SKM-1 (cell line): ENCODE results near the gene PMPCB.
A peak's percentile ranks its signal among the peaks of the same experiment; 100 is the strongest.

Experiments
- DNase-seq: peaks from one replicate; lab custom pipeline; 2025; ENCODE audit not compliant: unreplicated experiment; lab: John Stamatoyannopoulos, UW

PMPCB gene

GRCh38 chr7:103317009-103317408, 19.8 kb downstream of the PMPCB start:
- DNase-seq, result no peak

- no peak for DNase-seq
Measured at GRCh38 chr7:103325744-103326143, 28.5 kb downstream of the PMPCB start.

GRCh38 chr7:103336761-103337160, 39.5 kb downstream of the PMPCB start:
- peak; percentile 17 for DNase-seq

- no peak for DNase-seq
Measured at GRCh38 chr7:103338864-103339263, 41.6 kb downstream of the PMPCB start.

GRCh38 chr7:103341466-103341865, 44.2 kb downstream of the PMPCB start:
- no peak for DNase-seq

GRCh38 chr7:103343332-103343731, 46.1 kb downstream of the PMPCB start:
- no peak for DNase-seq

GRCh38 chr7:103343758-103344452, 46.7 kb downstream of the PMPCB start:
- DNase-seq, result no peak

- DNase-seq, result peak; percentile 91
Measured at GRCh38 chr7:103344453-103345149, 47.4 kb downstream of the PMPCB start, which contains the start of gene DNAJC2. Gene DNAJC2 (minus strand): TSS chr7:103344767. CDS start chr7:103344622, 145 bp downstream.

GRCh38 chr7:103346396-103346795, 49.2 kb downstream of the PMPCB start:
- DNase-seq, result no peak

- DNase-seq, result peak; percentile 66
Measured at GRCh38 chr7:103347507-103348267, 50.5 kb downstream of the PMPCB start, which contains the start of gene PSMC2. Gene PSMC2 (plus strand): TSS chr7:103347643. CDS start chr7:103347712, 69 bp downstream.

GRCh38 chr7:103348452-103348851, 51.2 kb downstream of the PMPCB start:
- no peak for DNase-seq

GRCh38 chr7:103348959-103349358, 51.7 kb downstream of the PMPCB start:
- no peak for DNase-seq

- no peak for DNase-seq
Measured at GRCh38 chr7:103349805-103350204, 52.6 kb downstream of the PMPCB start.
